Measurements from ENCODE around the gene KRTAP4-9.
"Not testable (repeated sequence)": the region's sequence is repeated elsewhere in the genome, so short reads cannot be mapped to it uniquely, and the experiment has no call there.

DNA sequence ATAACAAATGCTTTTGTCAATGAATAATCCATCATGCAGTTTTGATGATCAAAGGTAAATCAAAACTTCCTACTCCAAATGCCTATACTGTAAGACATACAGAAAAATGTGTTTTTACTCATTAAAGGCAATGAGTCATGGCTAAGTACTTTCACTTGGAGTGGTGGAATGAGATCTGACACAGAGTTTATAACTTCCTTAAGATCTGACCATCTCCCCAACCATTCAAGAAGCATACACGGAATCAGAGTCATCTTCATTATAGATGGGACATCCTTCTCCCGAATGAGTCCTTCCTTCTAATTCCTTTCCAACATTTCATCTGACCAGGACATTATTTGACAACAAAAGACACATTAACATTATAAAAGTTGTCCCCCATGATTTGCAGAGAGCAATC, 21.8 kb upstream of the KRTAP4-9 start:
- TF ChIP-seq, protein P1, sequence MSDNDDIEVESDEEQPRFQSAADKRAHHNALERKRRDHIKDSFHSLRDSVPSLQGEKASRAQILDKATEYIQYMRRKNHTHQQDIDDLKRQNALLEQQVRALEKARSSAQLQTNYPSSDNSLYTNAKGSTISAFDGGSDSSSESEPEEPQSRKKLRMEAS (IDR thresholded peaks at IDR 0.05; ENCODE audit: low read depth, low read length), result not testable (repeated sequence)
- not testable (repeated sequence) for TF ChIP-seq POLR2AphosphoS5 (IDR thresholded peaks at IDR 0.05; ENCODE audit: low read length); TARDBP (IDR thresholded peaks at IDR 0.05; ENCODE audit: borderline replicate concordance); BHLHE40 (IDR thresholded peaks at IDR 0.05; ENCODE audit: borderline replicate concordance in 1 of 2, low read depth in 2 of 2, low read length in 1 of 2)
